K562 (cell line): ENCODE measurements around the gene TBC1D12. TPM values are rescaled to one million over a fixed set of nuclear protein-coding genes. Genes with fewer than 3 reads are reported as not detected.

Experiments used
- CBX5 ChIP-seq: IDR thresholded peaks from 2 replicates; pipeline ENCODE4 v1.6.1; 2014; ENCODE audit warnings: low read depth, borderline replicate concordance
- CEBPG ChIP-seq, 3 experiments: fragments of 200-800 bp in 1 of 3; sonication (Bioruptor generic) in 1 of 3; sonication (generic) in 1 of 3; formaldehyde crosslinking in 1 of 3; IDR thresholded peaks in 2 of 3; conservative IDR thresholded peaks in 1 of 3; 2 replicates each; pipeline versions ENCODE4 v1.6.1 to v1.8.0; 2016 to 2022; ENCODE audit warnings: missing compliant biosample characterization in 2 of 3, missing genetic modification characterization in 2 of 3, mild to moderate bottlenecking in 1 of 3, missing genetic modification reagents in 1 of 3
- HOXB6 ChIP-seq: fragments of 250-450 bp; sonication (Bioruptor Pico); IDR thresholded peaks from 2 replicates; pipeline ENCODE4 v1.5.1; 2022; ENCODE audit warnings: mild to moderate bottlenecking, borderline replicate concordance
- JUNB ChIP-seq: fragments of 450-650 bp; formaldehyde crosslinking; conservative IDR thresholded peaks from 2 replicates; pipeline ENCODE4 v1.4.0; 2020; ENCODE audit warnings: mild to moderate bottlenecking
- KLF1 ChIP-seq: fragments of 450-650 bp; IDR thresholded peaks from 2 replicates; pipeline ENCODE4 v1.6.1; 2016; ENCODE audit warnings: missing genetic modification characterization, missing compliant biosample characterization
- NR2F6 ChIP-seq: fragments of 450-650 bp; formaldehyde crosslinking; IDR thresholded peaks from 2 replicates; pipeline ENCODE4 v1.4.0; 2020; ENCODE audit warnings: mild to moderate bottlenecking
- PHTF2 ChIP-seq: fragments of 250-450 bp; sonication (Bioruptor Pico); IDR thresholded peaks from 2 replicates; pipeline ENCODE4 v1.5.0; 2021; ENCODE audit warnings: mild to moderate bottlenecking
- PPARD ChIP-seq: fragments of 250-450 bp; sonication (Bioruptor Pico); IDR thresholded peaks from 2 replicates; pipeline ENCODE4 v1.8.0; 2022; ENCODE audit warnings: inconsistent platforms, mild to moderate bottlenecking, moderate library complexity
- SLC30A9 ChIP-seq: fragments of 250-450 bp; sonication (Bioruptor Pico); IDR thresholded peaks from 2 replicates; pipeline ENCODE4 v1.8.0; 2022; ENCODE audit warnings: mild to moderate bottlenecking, moderate library complexity
- YY1 ChIP-seq, 3 experiments: IDR thresholded peaks; 2 replicates each; pipeline ENCODE4 v1.6.1; 2011; ENCODE audit warnings: low read length in 2 of 3, mild to moderate bottlenecking in 2 of 3, moderate library complexity in 2 of 3, borderline replicate concordance in 1 of 3, control low read depth in 1 of 3, low read depth in 1 of 3; ENCODE audit not compliant: insufficient read depth in 3 of 3, insufficient replicate concordance in 2 of 3, control insufficient read depth in 1 of 3, insufficient read length in 1 of 3; ENCODE audit errors: extremely low read depth in 1 of 3
- ZBED1 ChIP-seq: IDR thresholded peaks from 2 replicates; pipeline ENCODE4 v1.6.1; 2014
- ZNF140 ChIP-seq: fragments of 250-450 bp; sonication (Bioruptor Pico); IDR thresholded peaks from 2 replicates; pipeline ENCODE4 v1.8.0; 2021; ENCODE audit warnings: moderate library complexity, mild to moderate bottlenecking, inconsistent platforms
- ZNF76 ChIP-seq: fragments of 250-450 bp; sonication (Bioruptor Pico); IDR thresholded peaks from 2 replicates; pipeline ENCODE4 v1.4.0; 2020; ENCODE audit warnings: mild to moderate bottlenecking, moderate library complexity, borderline replicate concordance
- polyA plus RNA-seq, 8 experiments: library from polyadenylated mRNA; depleted of rRNA in 4 of 8; stranded (reverse) in 5 of 8; unstranded in 3 of 8; fragments of >200 nt; fragmentation: Nextera tagmentation in 2 of 8; fragmentation: Illumina TruSeq in 1 of 8; extraction: Ambion mirVana in 2 of 8; extraction: Trizol in 1 of 8; gene quantifications; 2 replicates each; pipeline versions ENCODE4 v1.2.1 to v1.2.3, GENCODE V29; 2011 to 2014; ENCODE audit warnings: inconsistent platforms in 1 of 8, missing spikeins in 1 of 8
- total RNA-seq, 7 experiments: library from RNA; depleted of rRNA in 6 of 7; stranded (reverse); fragments of >200 nt in 6 of 7; fragmentation: Illumina TruSeq in 2 of 7; extraction: Trizol in 2 of 7; gene quantifications; 2 replicates each; pipeline versions ENCODE4 v1.2.1 to v1.2.3, GENCODE V29; 2011 to 2021; ENCODE audit warnings: low replicate concordance in 1 of 7
- TF ChIP-seq, protein P1 (sequence below): fragments of 250-450 bp; sonication (Bioruptor Pico); IDR thresholded peaks from 2 replicates; pipeline ENCODE4 v1.8.0; 2022; ENCODE audit warnings: inconsistent platforms, mild to moderate bottlenecking, moderate library complexity, borderline replicate concordance
- TF ChIP-seq, protein P2 (sequence below): fragments of 250-450 bp; sonication (Bioruptor Pico); IDR thresholded peaks from 2 replicates; pipeline ENCODE4 v1.8.0; 2022; ENCODE audit warnings: moderate library complexity, mild to moderate bottlenecking, inconsistent platforms
- TF ChIP-seq, protein P3 (sequence below): fragments of 250-450 bp; sonication (Bioruptor Pico); IDR thresholded peaks from 2 replicates; pipeline ENCODE4 v1.5.0; 2022; ENCODE audit warnings: mild to moderate bottlenecking
- TF ChIP-seq, protein P4 (sequence below): fragments of 250-450 bp; sonication (Bioruptor Pico); IDR thresholded peaks from 2 replicates; pipeline ENCODE4 v1.4.0; 2020; ENCODE audit warnings: mild to moderate bottlenecking, moderate library complexity
- TF ChIP-seq, protein P5 (sequence below): fragments of 450-650 bp; IDR thresholded peaks from 2 replicates; pipeline ENCODE4 v1.6.1; 2016; ENCODE audit warnings: mild to moderate bottlenecking

Gene TBC1D12
- total and polyA plus RNA-seq, 9 of the 15 experiments (the other 6 are each of a cell fraction or from before 2014, with no cell fraction given) = 2.1 to 6.7 (median 3.9) TPM

DNA sequence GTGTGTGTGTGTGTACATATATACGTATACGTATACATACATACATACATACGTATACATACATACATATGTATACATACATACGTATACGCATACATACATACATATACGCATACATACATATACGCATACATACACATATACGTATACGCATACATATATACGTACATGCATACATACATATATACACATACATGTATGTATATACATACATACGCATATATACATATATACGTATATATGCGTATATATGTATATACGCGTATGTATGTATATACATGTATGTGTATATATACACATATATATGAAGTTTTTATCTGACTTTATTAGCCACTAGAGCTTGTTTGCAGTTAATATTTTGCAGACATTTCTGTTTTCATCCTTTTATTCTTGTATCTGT, 63.3 kb downstream of the TBC1D12 start (continued):
- TF ChIP-seq PHTF2 (CRISPR knock-in tag) (0 out of 2 replicates have a peak, but pooled peaks have one; percentile 52), HOXB6 (CRISPR knock-in tag) (peak; percentile 76; the same call in 1 of the 2 replicates), KLF1 (tag) (no peak), ZNF140 (CRISPR knock-in tag) (peak; percentile 91), PPARD (CRISPR knock-in tag) (peak; percentile 82), CBX5 (no peak), SLC30A9 (peak; percentile 92; the same call in 1 of the 2 replicates), ZNF76 (CRISPR knock-in tag) (peak; percentile 67; the same call in 1 of the 2 replicates), NR2F6 (CRISPR knock-in tag) (0 out of 2 replicates have a peak, but pooled peaks have one; percentile 73), ZBED1 (no peak), YY1 (IDR thresholded peaks at IDR 0.05; ENCODE audit: borderline replicate concordance in 1 of 3, control insufficient read depth in 1 of 3, extremely low read depth in 1 of 3, insufficient read depth in 3 of 3, insufficient read length in 1 of 3, insufficient replicate concordance in 2 of 3, low read depth in 1 of 3, low read length in 2 of 3) (no peak), JUNB (CRISPR knock-in tag) (0 out of 2 replicates have a peak, but pooled peaks have one; percentile 8), CEBPG (CRISPR knock-in tag; IDR thresholded peaks at IDR 0.05) (no peak), CEBPG (tag; conservative IDR thresholded peaks at IDR 0.05 in 1 of 2, IDR thresholded peaks at IDR 0.05 in 1 of 2) (0 out of 4 replicates have a peak, but pooled peaks of 1 of the 2 experiments have one; percentile 10)
- TF ChIP-seq, protein P1, sequence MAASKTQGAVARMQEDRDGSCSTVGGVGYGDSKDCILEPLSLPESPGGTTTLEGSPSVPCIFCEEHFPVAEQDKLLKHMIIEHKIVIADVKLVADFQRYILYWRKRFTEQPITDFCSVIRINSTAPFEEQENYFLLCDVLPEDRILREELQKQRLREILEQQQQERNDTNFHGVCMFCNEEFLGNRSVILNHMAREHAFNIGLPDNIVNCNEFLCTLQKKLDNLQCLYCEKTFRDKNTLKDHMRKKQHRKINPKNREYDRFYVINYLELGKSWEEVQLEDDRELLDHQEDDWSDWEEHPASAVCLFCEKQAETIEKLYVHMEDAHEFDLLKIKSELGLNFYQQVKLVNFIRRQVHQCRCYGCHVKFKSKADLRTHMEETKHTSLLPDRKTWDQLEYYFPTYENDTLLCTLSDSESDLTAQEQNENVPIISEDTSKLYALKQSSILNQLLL = peak; percentile 98; the same call in 1 of the 2 replicates
- TF ChIP-seq, protein P2, sequence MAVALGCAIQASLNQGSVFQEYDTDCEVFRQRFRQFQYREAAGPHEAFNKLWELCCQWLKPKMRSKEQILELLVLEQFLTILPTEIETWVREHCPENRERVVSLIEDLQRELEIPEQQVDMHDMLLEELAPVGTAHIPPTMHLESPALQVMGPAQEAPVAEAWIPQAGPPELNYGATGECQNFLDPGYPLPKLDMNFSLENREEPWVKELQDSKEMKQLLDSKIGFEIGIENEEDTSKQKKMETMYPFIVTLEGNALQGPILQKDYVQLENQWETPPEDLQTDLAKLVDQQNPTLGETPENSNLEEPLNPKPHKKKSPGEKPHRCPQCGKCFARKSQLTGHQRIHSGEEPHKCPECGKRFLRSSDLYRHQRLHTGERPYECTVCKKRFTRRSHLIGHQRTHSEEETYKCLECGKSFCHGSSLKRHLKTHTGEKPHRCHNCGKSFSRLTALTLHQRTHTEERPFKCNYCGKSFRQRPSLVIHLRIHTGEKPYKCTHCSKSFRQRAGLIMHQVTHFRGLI = peak; percentile 89
- TF ChIP-seq, protein P3, sequence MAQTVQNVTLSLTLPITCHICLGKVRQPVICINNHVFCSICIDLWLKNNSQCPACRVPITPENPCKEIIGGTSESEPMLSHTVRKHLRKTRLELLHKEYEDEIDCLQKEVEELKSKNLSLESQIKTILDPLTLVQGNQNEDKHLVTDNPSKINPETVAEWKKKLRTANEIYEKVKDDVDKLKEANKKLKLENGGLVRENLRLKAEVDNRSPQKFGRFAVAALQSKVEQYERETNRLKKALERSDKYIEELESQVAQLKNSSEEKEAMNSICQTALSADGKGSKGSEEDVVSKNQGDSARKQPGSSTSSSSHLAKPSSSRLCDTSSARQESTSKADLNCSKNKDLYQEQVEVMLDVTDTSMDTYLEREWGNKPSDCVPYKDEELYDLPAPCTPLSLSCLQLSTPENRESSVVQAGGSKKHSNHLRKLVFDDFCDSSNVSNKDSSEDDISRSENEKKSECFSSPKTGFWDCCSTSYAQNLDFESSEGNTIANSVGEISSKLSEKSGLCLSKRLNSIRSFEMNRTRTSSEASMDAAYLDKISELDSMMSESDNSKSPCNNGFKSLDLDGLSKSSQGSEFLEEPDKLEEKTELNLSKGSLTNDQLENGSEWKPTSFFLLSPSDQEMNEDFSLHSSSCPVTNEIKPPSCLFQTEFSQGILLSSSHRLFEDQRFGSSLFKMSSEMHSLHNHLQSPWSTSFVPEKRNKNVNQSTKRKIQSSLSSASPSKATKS (CRISPR knock-in tag) = 0 out of 2 replicates have a peak, but pooled peaks have one; percentile 61
- TF ChIP-seq, protein P4, sequence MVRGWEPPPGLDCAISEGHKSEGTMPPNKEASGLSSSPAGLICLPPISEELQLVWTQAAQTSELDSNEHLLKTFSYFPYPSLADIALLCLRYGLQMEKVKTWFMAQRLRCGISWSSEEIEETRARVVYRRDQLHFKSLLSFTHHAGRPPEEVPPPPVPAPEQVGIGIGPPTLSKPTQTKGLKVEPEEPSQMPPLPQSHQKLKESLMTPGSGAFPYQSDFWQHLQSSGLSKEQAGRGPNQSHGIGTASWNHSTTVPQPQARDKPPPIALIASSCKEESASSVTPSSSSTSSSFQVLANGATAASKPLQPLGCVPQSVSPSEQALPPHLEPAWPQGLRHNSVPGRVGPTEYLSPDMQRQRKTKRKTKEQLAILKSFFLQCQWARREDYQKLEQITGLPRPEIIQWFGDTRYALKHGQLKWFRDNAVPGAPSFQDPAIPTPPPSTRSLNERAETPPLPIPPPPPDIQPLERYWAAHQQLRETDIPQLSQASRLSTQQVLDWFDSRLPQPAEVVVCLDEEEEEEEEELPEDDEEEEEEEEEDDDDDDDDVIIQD (CRISPR knock-in tag) = peak; percentile 91
- TF ChIP-seq, protein P5, sequence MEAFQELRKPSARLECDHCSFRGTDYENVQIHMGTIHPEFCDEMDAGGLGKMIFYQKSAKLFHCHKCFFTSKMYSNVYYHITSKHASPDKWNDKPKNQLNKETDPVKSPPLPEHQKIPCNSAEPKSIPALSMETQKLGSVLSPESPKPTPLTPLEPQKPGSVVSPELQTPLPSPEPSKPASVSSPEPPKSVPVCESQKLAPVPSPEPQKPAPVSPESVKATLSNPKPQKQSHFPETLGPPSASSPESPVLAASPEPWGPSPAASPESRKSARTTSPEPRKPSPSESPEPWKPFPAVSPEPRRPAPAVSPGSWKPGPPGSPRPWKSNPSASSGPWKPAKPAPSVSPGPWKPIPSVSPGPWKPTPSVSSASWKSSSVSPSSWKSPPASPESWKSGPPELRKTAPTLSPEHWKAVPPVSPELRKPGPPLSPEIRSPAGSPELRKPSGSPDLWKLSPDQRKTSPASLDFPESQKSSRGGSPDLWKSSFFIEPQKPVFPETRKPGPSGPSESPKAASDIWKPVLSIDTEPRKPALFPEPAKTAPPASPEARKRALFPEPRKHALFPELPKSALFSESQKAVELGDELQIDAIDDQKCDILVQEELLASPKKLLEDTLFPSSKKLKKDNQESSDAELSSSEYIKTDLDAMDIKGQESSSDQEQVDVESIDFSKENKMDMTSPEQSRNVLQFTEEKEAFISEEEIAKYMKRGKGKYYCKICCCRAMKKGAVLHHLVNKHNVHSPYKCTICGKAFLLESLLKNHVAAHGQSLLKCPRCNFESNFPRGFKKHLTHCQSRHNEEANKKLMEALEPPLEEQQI = no peak
